ENCODE results near the gene CGB7. TPM values are rescaled to one million over a fixed set of nuclear protein-coding genes. Genes with fewer than 3 reads are reported as not detected.

The CGB7 gene
- 1.2 TPM in 2 replicates for total RNA-seq (2021)
- long read RNA-seq = 0 reads

DNA sequence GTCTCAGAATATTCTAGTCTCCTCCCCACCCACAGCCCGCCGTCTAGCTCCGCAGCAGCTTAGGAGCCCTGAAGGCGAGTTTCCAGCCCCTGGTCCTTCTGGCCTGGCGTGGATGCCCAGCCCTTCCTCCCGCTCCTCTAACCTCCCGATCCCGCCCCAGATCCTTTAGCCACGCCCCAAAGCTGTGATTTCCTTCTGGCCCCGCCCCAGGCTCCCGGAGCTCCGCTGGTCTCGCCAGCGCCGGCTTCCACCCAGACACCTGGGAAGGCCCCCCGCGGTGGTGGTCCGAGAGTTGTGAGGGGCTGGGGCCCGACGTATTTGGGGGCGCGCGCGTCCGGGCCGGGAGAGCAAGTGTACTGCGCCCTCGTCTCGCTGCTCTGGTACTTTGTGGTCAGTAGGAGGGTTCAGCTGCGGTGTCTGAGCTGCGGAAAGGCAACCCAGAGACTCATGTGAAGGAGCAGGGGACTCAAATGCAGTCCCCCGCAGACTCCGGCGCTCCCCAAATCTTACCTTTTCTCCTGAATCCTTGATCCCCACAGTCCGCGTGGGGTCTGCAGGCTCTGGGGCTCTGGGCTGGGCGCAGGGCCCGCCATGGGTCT lies at the start of gene CGB7:
Gene CGB7 (minus strand): TSS at position 114 of the 599 bp plus-strand sequence. CDS start 2,374 bp downstream, outside the sequence.
- H3K27me3 Mint-ChIP-seq (ENCODE audit: low read depth) = peaks cover 80% of the 10 kb centered on the region
- H2BK5ac ChIP-seq (ENCODE audit: insufficient read length, low read length) = no peak within 1 kb of the TSS
- H3K4me3 Mint-ChIP-seq = peak within 1 kb of the TSS; percentile 53 to 77

More for the DNA sequence above, at the start of gene CGB7:
- no peak within 1 kb of the TSS for H3K56ac ChIP-seq (ENCODE audit: insufficient read length, low read depth, low read length)
- H4K91ac ChIP-seq (ENCODE audit: insufficient read length, low read depth, low read length) = no peak within 1 kb of the TSS
- H3K18ac ChIP-seq (ENCODE audit: insufficient read length, low read depth, low read length) = no peak within 1 kb of the TSS
- no peaks in the 10 kb centered on the region for H4K20me1 ChIP-seq (ENCODE audit: control insufficient read depth, insufficient read depth, insufficient read length)
- no peak within 1 kb of the TSS for H2BK15ac ChIP-seq (ENCODE audit: low read depth, low read length)
- H3K4ac ChIP-seq (ENCODE audit: low read depth, low read length) = no peak within 1 kb of the TSS
- no peak within 1 kb of the TSS for H4K8ac ChIP-seq (replicated peaks; ENCODE audit: insufficient read length, low read depth, low read length)
- H3K9me3 Mint-ChIP-seq = peaks cover 0 to 2% of the 10 kb centered on the region in 2 experiments; a peak in 1 of 5 replicates
- no peaks in the 10 kb centered on the region; a peak in 1 of 7 replicates for H3K36me3 Mint-ChIP-seq (ENCODE audit: insufficient read depth in 1 of 3, low read depth in 3 of 3)
- H2AFZ ChIP-seq (ENCODE audit: low read length) = no peak within 1 kb of the TSS
- no peaks in the 10 kb centered on the region for H3K79me1 ChIP-seq (ENCODE audit: insufficient read depth, low read depth, low read length, poor library complexity, severe bottlenecking)
- no peak within 1 kb of the TSS for H4K5ac ChIP-seq (ENCODE audit: insufficient read length, low read depth, low read length)
- H3K4me1 ChIP-seq (ENCODE audit: insufficient read depth, low read length) = no peaks in the 10 kb centered on the region
- peak within 1 kb of the TSS; percentile 52 for H3K4me2 ChIP-seq (ENCODE audit: insufficient read depth, insufficient read length, low read length)
- H2AK5ac ChIP-seq (ENCODE audit: insufficient read length, low read length) = no peak within 1 kb of the TSS
- H3K9ac ChIP-seq (ENCODE audit: extremely low read depth, insufficient read length, low read length) = no peak within 1 kb of the TSS
- no peak within 1 kb of the TSS for H2BK120ac ChIP-seq (ENCODE audit: low read depth, low read length, poor library complexity, severe bottlenecking)
- peaks cover 10% of the 10 kb centered on the region for H3K23me2 ChIP-seq (ENCODE audit: insufficient read length, low read depth, low read length, poor library complexity, severe bottlenecking)
- no peak within 1 kb of the TSS for H3K27ac ChIP-seq (ENCODE audit: insufficient read length, low read depth, low read length)
- H3T11ph ChIP-seq (ENCODE audit: low read length) = no peak within 1 kb of the TSS
- no peak within 1 kb of the TSS for H3K23ac ChIP-seq (ENCODE audit: insufficient read length, low read depth, low read length)
- TF ChIP-seq, protein P1, sequence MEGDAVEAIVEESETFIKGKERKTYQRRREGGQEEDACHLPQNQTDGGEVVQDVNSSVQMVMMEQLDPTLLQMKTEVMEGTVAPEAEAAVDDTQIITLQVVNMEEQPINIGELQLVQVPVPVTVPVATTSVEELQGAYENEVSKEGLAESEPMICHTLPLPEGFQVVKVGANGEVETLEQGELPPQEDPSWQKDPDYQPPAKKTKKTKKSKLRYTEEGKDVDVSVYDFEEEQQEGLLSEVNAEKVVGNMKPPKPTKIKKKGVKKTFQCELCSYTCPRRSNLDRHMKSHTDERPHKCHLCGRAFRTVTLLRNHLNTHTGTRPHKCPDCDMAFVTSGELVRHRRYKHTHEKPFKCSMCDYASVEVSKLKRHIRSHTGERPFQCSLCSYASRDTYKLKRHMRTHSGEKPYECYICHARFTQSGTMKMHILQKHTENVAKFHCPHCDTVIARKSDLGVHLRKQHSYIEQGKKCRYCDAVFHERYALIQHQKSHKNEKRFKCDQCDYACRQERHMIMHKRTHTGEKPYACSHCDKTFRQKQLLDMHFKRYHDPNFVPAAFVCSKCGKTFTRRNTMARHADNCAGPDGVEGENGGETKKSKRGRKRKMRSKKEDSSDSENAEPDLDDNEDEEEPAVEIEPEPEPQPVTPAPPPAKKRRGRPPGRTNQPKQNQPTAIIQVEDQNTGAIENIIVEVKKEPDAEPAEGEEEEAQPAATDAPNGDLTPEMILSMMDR (conservative IDR thresholded peaks at IDR 0.05) = no peak
- no peak within 1 kb of the TSS for H2BK12ac ChIP-seq (ENCODE audit: insufficient read length, low read depth, low read length)
- no peak within 1 kb of the TSS; the same call in 1 of the 2 replicates for H3K14ac ChIP-seq (ENCODE audit: insufficient read depth, low read length)
- WGBS (ENCODE audit: extremely low coverage, insufficient read length, low lambda C conversion rate) = no CpG with 5 or more reads among the region's 38 CpGs
- no peaks in the 10 kb centered on the region for H3K9me3 ChIP-seq (ENCODE audit: control insufficient read depth, low read depth, low read length)
- H3K4me1 Mint-ChIP-seq = peaks cover 18 to 28% of the 10 kb centered on the region in 2 experiments
- H2BK20ac ChIP-seq (ENCODE audit: low read depth, low read length, poor library complexity, severe bottlenecking) = no peak within 1 kb of the TSS
- peaks cover 15% of the 10 kb centered on the region; the same call in 1 of the 2 replicates for H3K27me3 ChIP-seq (ENCODE audit: insufficient read depth, low read length)
- H3K27ac Mint-ChIP-seq = no peak within 1 kb of the TSS
- peak; percentile 83 for DNase-seq
- H3K79me2 ChIP-seq (ENCODE audit: insufficient read depth, low read length) = no peaks in the 10 kb centered on the region

All from H9 (cell line).